GM08714 (cell line): ENCODE measurements around the gene VIPR2.
"Not testable (repeated sequence)": the region's sequence is repeated elsewhere in the genome, so short reads cannot be mapped to it uniquely, and the experiment has no call there.

Experiments used
- H3K4me3 ChIP-seq: fragments of 200-500 bp; sonication (Bioruptor generic); 2 replicates; pipeline ENCODE4 v1.5.1; 2014; ENCODE audit warnings: mild to moderate bottlenecking, low read length, inconsistent platforms
- ZNF274 ChIP-seq: IDR thresholded peaks from 2 replicates; pipeline ENCODE4 v1.6.1; 2012; ENCODE audit warnings: mild to moderate bottlenecking, low read depth, low read length

The VIPR2 gene

DNA sequence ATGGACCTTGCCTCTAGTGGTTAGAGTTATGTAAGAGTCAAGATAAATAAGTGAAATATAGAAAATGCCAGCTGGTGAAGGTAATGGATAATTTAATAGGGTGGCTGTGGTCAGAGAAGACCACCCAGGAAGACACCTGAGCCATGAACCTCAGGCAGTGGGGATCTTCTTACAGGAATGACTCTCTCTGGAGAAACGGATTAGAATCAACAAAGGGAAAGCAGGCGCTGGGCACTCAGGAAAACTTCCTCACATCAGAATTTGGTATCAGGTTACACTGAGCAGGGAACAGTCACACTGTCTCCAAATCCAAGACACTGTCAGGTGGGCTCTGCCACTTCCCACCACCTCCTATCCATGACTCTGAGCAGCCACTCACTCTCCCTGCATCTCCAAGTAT, 155.7 kb downstream of the VIPR2 start:
- no peak overlapping the region for H3K4me3 ChIP-seq
- TF ChIP-seq ZNF274, result no peak

DNA sequence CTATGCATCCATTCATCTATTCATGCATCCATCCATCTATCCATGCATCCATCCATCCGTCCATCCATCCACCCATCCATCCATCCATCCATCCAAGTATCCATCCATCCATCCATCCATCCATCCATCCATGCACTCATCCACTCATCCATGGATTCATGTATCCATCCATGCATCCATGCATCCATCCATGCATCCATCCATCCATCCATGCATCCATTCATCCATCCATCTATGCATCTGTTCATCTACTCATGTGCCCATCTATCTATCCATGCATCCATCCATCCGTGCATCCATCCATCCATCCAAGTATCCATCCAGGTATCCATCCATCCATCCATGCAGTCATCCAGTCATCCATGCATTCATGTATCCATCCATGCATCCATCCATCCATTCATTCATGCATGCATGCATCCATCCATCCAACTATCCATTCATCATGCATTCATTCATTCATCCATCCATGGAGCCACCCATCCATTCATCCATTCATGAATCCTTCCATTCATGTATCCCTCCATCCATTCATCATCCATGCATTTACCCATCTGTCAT, 156.3 kb downstream of the VIPR2 start:
- no peak overlapping the region for H3K4me3 ChIP-seq
- TF ChIP-seq ZNF274, result no peak

DNA sequence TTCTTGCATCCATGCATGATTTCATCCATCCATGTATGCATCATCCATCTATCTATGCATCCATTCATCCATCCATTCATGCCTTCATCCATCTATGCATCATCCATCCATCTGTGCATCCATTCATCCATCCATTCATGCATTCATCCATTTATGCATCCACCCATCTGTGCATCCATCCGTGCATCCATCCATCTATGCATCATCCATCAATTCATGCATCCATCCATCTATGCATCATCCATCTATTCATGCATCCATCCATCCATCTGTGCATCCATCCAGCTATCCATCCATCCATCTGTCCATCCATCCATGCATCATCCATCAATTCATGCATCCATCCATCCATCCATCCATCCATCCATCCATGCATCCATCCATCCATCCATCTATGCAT, 157.0 kb downstream of the VIPR2 start:
- no peak for TF ChIP-seq ZNF274
- H3K4me3 ChIP-seq, result no peak overlapping the region

- H3K4me3 ChIP-seq, result no peak overlapping the region
- TF ChIP-seq ZNF274, result no peak
Observed at GRCh38 chr7:158985583-158985982, 159.1 kb downstream of the VIPR2 start.

GRCh38 chr7:158984007-158984406, 160.7 kb downstream of the VIPR2 start:
- not testable (repeated sequence) for H3K4me3 ChIP-seq

GRCh38 chr7:158982080-158982479, 162.6 kb downstream of the VIPR2 start:
- not testable (repeated sequence) for H3K4me3 ChIP-seq

DNA sequence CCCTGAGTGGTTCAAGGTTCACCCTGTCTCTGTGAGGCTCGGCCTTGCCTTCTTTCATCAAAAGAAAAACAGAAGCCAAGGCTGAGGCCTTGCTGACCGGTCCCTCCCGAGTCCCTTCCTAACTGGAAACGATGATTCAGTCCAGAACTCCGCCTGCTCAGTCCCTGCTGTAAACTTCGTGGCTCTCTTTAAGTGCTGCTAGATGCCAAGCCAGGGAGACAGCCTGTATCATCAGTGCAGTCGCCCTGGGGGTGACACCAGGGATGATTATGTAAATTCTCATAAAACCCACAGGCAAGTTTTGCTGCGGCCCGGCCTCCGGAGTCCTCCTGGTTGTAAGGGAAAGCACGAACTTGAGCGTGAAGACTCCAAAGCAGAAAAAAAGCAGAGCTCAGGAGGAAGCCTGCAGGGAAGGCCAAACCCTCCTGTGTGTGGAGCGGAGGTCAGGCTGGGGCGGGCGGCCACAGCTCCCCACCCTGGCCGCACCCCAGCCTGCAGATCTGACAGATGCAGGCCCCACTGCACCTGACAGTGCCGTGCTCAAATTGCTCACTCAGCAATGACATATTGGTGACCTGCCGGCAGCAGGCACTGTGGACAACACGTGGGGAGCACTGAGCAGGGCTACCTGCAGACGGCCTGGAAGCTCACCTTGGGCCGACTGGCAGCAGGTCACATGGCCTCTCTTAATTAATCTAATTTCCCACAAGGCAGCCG, 164.9 kb downstream of the VIPR2 start:
- no peak overlapping the region for H3K4me3 ChIP-seq
- no peak for TF ChIP-seq ZNF274

DNA sequence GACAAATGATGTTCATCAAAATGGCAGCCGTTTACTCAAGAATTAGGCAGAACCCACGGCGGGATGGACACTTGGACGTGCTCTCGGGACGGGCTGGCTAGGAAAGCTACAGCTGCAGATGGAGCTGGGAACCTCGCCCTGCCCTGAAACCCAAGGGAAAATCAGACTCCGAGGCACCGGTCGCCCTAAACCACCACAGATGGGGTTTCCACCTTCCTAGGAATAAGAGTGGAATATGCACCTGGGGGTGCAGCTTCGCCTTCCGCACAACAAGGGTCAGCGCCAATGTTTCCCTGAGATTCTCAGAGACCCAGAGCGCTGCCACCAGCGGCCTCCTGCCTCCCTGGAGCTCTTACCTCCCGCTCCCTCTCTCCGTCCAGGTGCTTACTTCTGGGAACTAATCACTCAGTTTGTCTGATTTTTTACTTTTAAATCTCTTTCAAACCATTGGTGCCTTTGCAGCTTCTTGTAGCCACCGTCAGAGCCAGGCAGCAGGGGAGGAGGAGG, 165.6 kb downstream of the VIPR2 start:
- TF ChIP-seq ZNF274, result no peak
- no peak overlapping the region for H3K4me3 ChIP-seq
